ENCODE measurements around the gene RANBP10.

DNA sequence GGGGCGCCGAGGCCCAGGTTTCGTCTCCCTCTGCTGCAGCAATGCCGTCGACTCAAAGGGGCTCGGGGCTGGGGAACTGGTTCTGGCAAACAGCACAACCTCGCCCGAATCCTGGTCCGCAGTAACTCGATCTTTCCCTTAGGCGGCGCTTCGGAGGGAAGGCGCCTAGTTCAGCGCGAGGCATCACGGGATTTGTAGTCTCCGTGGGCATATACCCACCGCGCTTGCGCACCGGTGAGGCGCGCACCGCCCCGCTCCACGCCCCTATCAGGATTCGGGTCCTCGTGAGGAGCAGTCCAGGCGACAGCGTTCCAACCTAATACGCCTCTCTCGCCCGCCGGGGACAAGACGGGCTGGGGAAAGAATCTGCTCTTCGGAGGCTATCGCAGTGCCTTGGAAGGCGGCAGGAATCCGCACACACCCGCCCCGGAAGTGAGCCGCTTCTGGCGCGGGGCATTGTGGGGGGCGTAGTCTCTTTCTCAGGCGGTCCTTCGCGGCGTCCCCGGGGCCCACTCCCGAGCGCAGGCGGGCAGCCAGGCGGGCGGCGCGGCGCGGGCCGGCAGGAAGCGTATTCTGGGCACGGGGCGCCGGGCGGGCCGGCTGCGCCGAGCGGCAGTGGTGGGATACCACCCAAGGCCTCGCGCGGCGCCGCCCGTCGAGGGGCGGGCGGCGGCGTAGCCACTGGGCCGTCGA is 35.6 kb upstream of the RANBP10 start, which contains the start of gene THAP11:
- TF ChIP-seq, protein P1, sequence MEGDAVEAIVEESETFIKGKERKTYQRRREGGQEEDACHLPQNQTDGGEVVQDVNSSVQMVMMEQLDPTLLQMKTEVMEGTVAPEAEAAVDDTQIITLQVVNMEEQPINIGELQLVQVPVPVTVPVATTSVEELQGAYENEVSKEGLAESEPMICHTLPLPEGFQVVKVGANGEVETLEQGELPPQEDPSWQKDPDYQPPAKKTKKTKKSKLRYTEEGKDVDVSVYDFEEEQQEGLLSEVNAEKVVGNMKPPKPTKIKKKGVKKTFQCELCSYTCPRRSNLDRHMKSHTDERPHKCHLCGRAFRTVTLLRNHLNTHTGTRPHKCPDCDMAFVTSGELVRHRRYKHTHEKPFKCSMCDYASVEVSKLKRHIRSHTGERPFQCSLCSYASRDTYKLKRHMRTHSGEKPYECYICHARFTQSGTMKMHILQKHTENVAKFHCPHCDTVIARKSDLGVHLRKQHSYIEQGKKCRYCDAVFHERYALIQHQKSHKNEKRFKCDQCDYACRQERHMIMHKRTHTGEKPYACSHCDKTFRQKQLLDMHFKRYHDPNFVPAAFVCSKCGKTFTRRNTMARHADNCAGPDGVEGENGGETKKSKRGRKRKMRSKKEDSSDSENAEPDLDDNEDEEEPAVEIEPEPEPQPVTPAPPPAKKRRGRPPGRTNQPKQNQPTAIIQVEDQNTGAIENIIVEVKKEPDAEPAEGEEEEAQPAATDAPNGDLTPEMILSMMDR (conservative IDR thresholded peaks at IDR 0.05 in 1 of 2, IDR thresholded peaks at IDR 0.05 in 1 of 2; ENCODE audit: extremely low read depth in 1 of 2, insufficient read depth in 1 of 2, low read depth in 1 of 2, low read length in 2 of 2), result peak; percentile 85 to 89
- TF ChIP-seq EZH2 (IDR thresholded peaks at IDR 0.05; ENCODE audit: borderline replicate concordance, low read length), result no peak
